ENCODE measurements around the gene SFTPB. TPM values are rescaled to one million over a fixed set of nuclear protein-coding genes. Genes with fewer than 3 reads are reported as not detected.

Gene SFTPB
- total and polyA plus RNA-seq, 2 experiments from 2014 or later = 3.3 to 27.6 TPM

- Histone ChIP-seq H3K79me2 (peaks cover 6% of the 10 kb centered on the region), H3K36me3 (replicated peaks; ENCODE audit: insufficient read depth, low read depth) (no peaks in the 10 kb centered on the region), H3K4me2 (no peak overlapping the region), H3K27ac (no peak overlapping the region), H4K20me1 (ENCODE audit: insufficient read depth, poor library complexity, severe bottlenecking) (no peaks in the 10 kb centered on the region), H3K4me1 (ENCODE audit: insufficient read depth) (peaks cover 6% of the 10 kb centered on the region), H3K9me3 (ENCODE audit: low read depth) (no peaks in the 10 kb centered on the region), H2AFZ (no peak overlapping the region), H3K4me3 (no peak overlapping the region), H3K9me2 (replicated peaks; ENCODE audit: insufficient read depth) (no peaks in the 10 kb centered on the region), H3K27me3 (no peaks in the 10 kb centered on the region)
- 98% methylated on average over 8 of the region's 8 CpGs for WGBS (ENCODE audit: low lambda C conversion rate, missing lambda C conversion rate)
- DNase-seq (ENCODE audit: low spot score) = no peak
- TF ChIP-seq EZH2phosphoT487 (IDR thresholded peaks at IDR 0.05; ENCODE audit: low read depth, severe bottlenecking, unreplicated experiment) (no peak), EZH2 (IDR thresholded peaks at IDR 0.05; ENCODE audit: borderline replicate concordance) (no peak), CTCF (IDR thresholded peaks at IDR 0.05; ENCODE audit: poor library complexity) (no peak)
Measured at GRCh38 chr2:85644909-85645308, 23.1 kb downstream of the SFTPB start.

- TF ChIP-seq EZH2phosphoT487 (IDR thresholded peaks at IDR 0.05; ENCODE audit: low read depth, severe bottlenecking, unreplicated experiment) (no peak), CTCF (IDR thresholded peaks at IDR 0.05; ENCODE audit: poor library complexity) (no peak), EZH2 (IDR thresholded peaks at IDR 0.05; ENCODE audit: borderline replicate concordance) (no peak)
- no peaks in the 10 kb centered on the region for H3K27me3 ChIP-seq
- no peaks in the 10 kb centered on the region for H4K20me1 ChIP-seq (ENCODE audit: insufficient read depth, poor library complexity, severe bottlenecking)
- no peak overlapping the region for H3K4me2 ChIP-seq
- H3K4me1 ChIP-seq (ENCODE audit: insufficient read depth) = no peaks in the 10 kb centered on the region
- H2AFZ ChIP-seq = no peak overlapping the region
- no peak overlapping the region for H3K4me3 ChIP-seq
- H3K79me2 ChIP-seq = peaks cover 12% of the 10 kb centered on the region
- no peak for DNase-seq (ENCODE audit: low spot score)
- H3K9me2 ChIP-seq (replicated peaks; ENCODE audit: insufficient read depth) = no peaks in the 10 kb centered on the region
- H3K36me3 ChIP-seq (replicated peaks; ENCODE audit: insufficient read depth, low read depth) = no peaks in the 10 kb centered on the region
- H3K9me3 ChIP-seq (ENCODE audit: low read depth) = no peaks in the 10 kb centered on the region
- WGBS (ENCODE audit: low lambda C conversion rate, missing lambda C conversion rate) = 99% methylated on average over 3 of the region's 3 CpGs
- H3K27ac ChIP-seq = no peak overlapping the region
Measured at GRCh38 chr2:85642725-85643124, 25.3 kb downstream of the SFTPB start.

GRCh38 chr2:85635636-85636035 lies 32.4 kb downstream of the SFTPB start:
- Histone ChIP-seq H3K4me1 (ENCODE audit: insufficient read depth) (no peaks in the 10 kb centered on the region), H3K79me2 (peaks cover 13% of the 10 kb centered on the region), H3K4me2 (no peak overlapping the region), H3K4me3 (no peak overlapping the region), H3K9me2 (replicated peaks; ENCODE audit: insufficient read depth) (no peaks in the 10 kb centered on the region), H3K36me3 (replicated peaks; ENCODE audit: insufficient read depth, low read depth) (no peaks in the 10 kb centered on the region), H3K9me3 (ENCODE audit: low read depth) (no peaks in the 10 kb centered on the region), H4K20me1 (ENCODE audit: insufficient read depth, poor library complexity, severe bottlenecking) (no peaks in the 10 kb centered on the region), H3K27me3 (no peaks in the 10 kb centered on the region), H3K27ac (no peak overlapping the region), H2AFZ (no peak overlapping the region)
- no peak for TF ChIP-seq EZH2 (IDR thresholded peaks at IDR 0.05; ENCODE audit: borderline replicate concordance)
- no peak for TF ChIP-seq CTCF (IDR thresholded peaks at IDR 0.05; ENCODE audit: poor library complexity)
- no peak for TF ChIP-seq EZH2phosphoT487 (IDR thresholded peaks at IDR 0.05; ENCODE audit: low read depth, severe bottlenecking, unreplicated experiment)
- WGBS (ENCODE audit: low lambda C conversion rate, missing lambda C conversion rate) = 86% methylated on average over 4 of the region's 4 CpGs
- no peak for DNase-seq (ENCODE audit: low spot score)

- Histone ChIP-seq H4K20me1 (ENCODE audit: insufficient read depth, poor library complexity, severe bottlenecking) (no peaks in the 10 kb centered on the region), H3K9me3 (ENCODE audit: low read depth) (no peaks in the 10 kb centered on the region), H2AFZ (no peak overlapping the region), H3K27ac (no peak overlapping the region), H3K4me1 (ENCODE audit: insufficient read depth) (no peaks in the 10 kb centered on the region), H3K27me3 (no peaks in the 10 kb centered on the region), H3K9me2 (replicated peaks; ENCODE audit: insufficient read depth) (no peaks in the 10 kb centered on the region), H3K36me3 (replicated peaks; ENCODE audit: insufficient read depth, low read depth) (no peaks in the 10 kb centered on the region), H3K4me3 (no peak overlapping the region), H3K79me2 (peaks cover 13% of the 10 kb centered on the region), H3K4me2 (no peak overlapping the region)
- WGBS (ENCODE audit: low lambda C conversion rate, missing lambda C conversion rate) = 88% methylated on average over 8 of the region's 8 CpGs
- DNase-seq (ENCODE audit: low spot score) = no peak
- no peak for TF ChIP-seq EZH2phosphoT487 (IDR thresholded peaks at IDR 0.05; ENCODE audit: low read depth, severe bottlenecking, unreplicated experiment)
- no peak for TF ChIP-seq EZH2 (IDR thresholded peaks at IDR 0.05; ENCODE audit: borderline replicate concordance)
- TF ChIP-seq CTCF (IDR thresholded peaks at IDR 0.05; ENCODE audit: poor library complexity) = no peak
Measured at GRCh38 chr2:85635011-85635410, 33.0 kb downstream of the SFTPB start.
